VCaP (cell line): ENCODE measurements around the gene TSHZ2.
"Not testable (repeated sequence)": the region's sequence is repeated elsewhere in the genome, so short reads cannot be mapped to it uniquely, and the experiment has no call there.

Source experiments
- H3K27ac ChIP-seq: fragments of 450-650 bp; 2 replicates; pipeline ENCODE4 v1.5.1; 2017
- CTCF ChIP-seq: fragments of 450-650 bp; conservative IDR thresholded peaks from 2 replicates; pipeline ENCODE4 v1.5.1; 2017; ENCODE audit warnings: mild to moderate bottlenecking, moderate library complexity

TSHZ2 gene

DNA sequence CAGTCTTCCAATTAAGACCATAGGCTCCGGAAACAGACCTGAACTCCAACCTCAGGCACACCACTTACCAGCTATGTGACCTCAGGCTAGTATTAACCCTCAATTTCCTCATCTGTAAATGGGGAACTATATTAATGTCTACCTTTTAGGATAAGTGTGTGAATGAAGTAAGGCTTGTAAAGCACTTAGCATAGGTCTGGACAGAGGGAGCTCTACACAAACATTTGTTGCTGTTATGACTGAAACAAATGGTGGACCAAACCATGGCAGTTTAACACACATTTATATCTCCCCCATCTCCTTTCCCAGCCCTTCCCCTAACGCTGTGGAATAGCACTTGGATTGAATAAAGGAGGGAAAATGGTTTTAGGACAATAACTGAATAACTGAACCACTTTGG, 48.7 kb downstream of the TSHZ2 start:
- H3K27ac ChIP-seq: no peak overlapping the region

DNA sequence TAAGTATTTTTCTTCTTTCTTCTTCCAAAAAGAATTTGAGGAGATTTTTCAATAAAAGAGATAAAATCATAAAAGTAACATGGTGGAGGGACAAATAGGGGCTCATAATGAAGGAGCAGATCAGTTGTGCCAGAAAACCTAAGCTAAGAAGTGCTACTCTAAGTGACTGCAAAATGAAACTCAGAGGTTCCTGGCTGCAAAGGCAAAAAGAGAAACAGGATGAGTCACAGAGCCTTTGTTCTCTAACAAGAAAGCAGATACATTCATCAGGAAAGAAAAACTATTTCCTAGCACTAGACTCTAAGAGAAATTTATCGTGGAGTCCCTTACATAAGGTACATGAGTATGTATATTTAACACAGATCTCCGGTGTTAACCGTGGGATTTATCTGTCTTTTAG, 49.8 kb downstream of the TSHZ2 start:
- TF ChIP-seq CTCF: no peak
- H3K27ac ChIP-seq: peak overlapping the region; percentile 60

More for the DNA sequence above, 48.7 kb downstream of the TSHZ2 start:
- peak; percentile 19; the same call in 1 of the 2 replicates for TF ChIP-seq CTCF

GRCh38 chr20:53023732-53024520, 51.8 kb downstream of the TSHZ2 start:
- no peak for TF ChIP-seq CTCF
- H3K27ac ChIP-seq: no peak overlapping the region

GRCh38 chr20:53024653-53025052, 52.5 kb downstream of the TSHZ2 start:
- not testable (repeated sequence) for H3K27ac ChIP-seq

GRCh38 chr20:53027089-53027488, 54.9 kb downstream of the TSHZ2 start:
- H3K27ac ChIP-seq: no peak overlapping the region
- no peak for TF ChIP-seq CTCF

DNA sequence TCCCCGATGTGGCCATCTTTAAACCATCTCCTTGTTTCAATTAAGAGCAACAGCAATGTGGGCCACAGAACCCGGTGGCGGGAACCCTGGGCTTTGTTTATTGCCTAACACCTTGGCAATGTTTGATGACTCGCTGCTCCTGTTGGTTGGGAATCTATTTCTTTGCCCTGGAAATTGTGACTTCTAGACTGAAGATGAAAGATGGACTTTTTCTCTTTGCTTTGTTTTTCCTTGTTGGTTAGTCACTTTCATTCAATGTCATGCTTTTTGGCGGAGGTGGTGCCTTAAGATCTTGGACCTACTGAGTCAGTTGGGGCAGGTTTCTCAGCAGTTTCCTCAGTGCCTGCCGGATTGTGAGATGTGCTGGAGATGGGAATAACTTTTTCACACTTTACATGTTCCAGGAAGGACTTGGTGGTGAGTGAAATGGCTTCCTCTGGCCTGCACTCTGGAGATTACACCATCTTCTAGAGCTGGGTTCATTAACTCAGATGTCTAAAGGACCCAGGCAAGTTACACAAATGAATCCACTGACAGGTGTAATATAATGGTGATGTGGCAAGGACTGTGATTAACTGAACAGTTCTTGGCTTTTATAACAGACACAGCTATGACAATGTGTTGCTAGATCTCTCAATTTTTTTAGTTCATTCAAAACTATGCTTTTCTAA, 56.3 kb downstream of the TSHZ2 start:
- no peak overlapping the region for H3K27ac ChIP-seq
- TF ChIP-seq CTCF: no peak

GRCh38 chr20:53030061-53030460, 57.9 kb downstream of the TSHZ2 start:
- TF ChIP-seq CTCF: 0 out of 2 replicates have a peak, but pooled peaks have one; percentile 14
- H3K27ac ChIP-seq: no peak overlapping the region

GRCh38 chr20:53032046-53032445, 59.9 kb downstream of the TSHZ2 start:
- TF ChIP-seq CTCF: no peak
- no peak overlapping the region for H3K27ac ChIP-seq
